ENCODE measurements around the gene RAC2. TPM values are rescaled to one million over a fixed set of nuclear protein-coding genes. Genes with fewer than 3 reads are reported as not detected.

Gene RAC2
- total and polyA plus RNA-seq, 2 experiments from 2014 or later = 9.9 to 10.5 TPM

- DNase-seq (ENCODE audit: low spot score) = no peak
- no peak overlapping the region for H3K4me3 ChIP-seq
- H3K27me3 ChIP-seq = peaks cover 3% of the 10 kb centered on the region
- 74% methylated on average over 15 of the region's 15 CpGs for WGBS (ENCODE audit: low lambda C conversion rate, missing lambda C conversion rate)
- no peaks in the 10 kb centered on the region for H4K20me1 ChIP-seq (ENCODE audit: insufficient read depth, poor library complexity, severe bottlenecking)
- H3K9me3 ChIP-seq (ENCODE audit: low read depth) = no peaks in the 10 kb centered on the region
- TF ChIP-seq EZH2 (IDR thresholded peaks at IDR 0.05; ENCODE audit: borderline replicate concordance) (no peak), EZH2phosphoT487 (IDR thresholded peaks at IDR 0.05; ENCODE audit: low read depth, severe bottlenecking, unreplicated experiment) (no peak), CTCF (IDR thresholded peaks at IDR 0.05; ENCODE audit: poor library complexity) (no peak)
- no peaks in the 10 kb centered on the region for H3K79me2 ChIP-seq
- no peak overlapping the region for H3K4me2 ChIP-seq
- H3K9me2 ChIP-seq (replicated peaks; ENCODE audit: insufficient read depth) = no peaks in the 10 kb centered on the region
- no peak overlapping the region for H3K27ac ChIP-seq
- no peak overlapping the region for H2AFZ ChIP-seq
- H3K36me3 ChIP-seq (replicated peaks; ENCODE audit: insufficient read depth, low read depth) = no peaks in the 10 kb centered on the region
- peaks cover 15% of the 10 kb centered on the region for H3K4me1 ChIP-seq (ENCODE audit: insufficient read depth)
Observed at GRCh38 chr22:37260155-37260795, 16.2 kb upstream of the RAC2 start.

GRCh38 chr22:37259540-37260029, 15.5 kb upstream of the RAC2 start:
- 12% methylated on average over 23 of the region's 23 CpGs for WGBS (ENCODE audit: low lambda C conversion rate, missing lambda C conversion rate)
- Histone ChIP-seq H3K27me3 (peaks cover 4% of the 10 kb centered on the region), H4K20me1 (ENCODE audit: insufficient read depth, poor library complexity, severe bottlenecking) (no peaks in the 10 kb centered on the region), H3K79me2 (no peaks in the 10 kb centered on the region), H2AFZ (peak overlapping the region; percentile 13), H3K9me3 (ENCODE audit: low read depth) (no peaks in the 10 kb centered on the region), H3K4me2 (peak overlapping the region; percentile 63), H3K36me3 (replicated peaks; ENCODE audit: insufficient read depth, low read depth) (no peaks in the 10 kb centered on the region), H3K4me3 (no peak overlapping the region), H3K27ac (no peak overlapping the region), H3K9me2 (replicated peaks; ENCODE audit: insufficient read depth) (no peaks in the 10 kb centered on the region), H3K4me1 (ENCODE audit: insufficient read depth) (peaks cover 15% of the 10 kb centered on the region)
- TF ChIP-seq EZH2phosphoT487 (IDR thresholded peaks at IDR 0.05; ENCODE audit: low read depth, severe bottlenecking, unreplicated experiment) (no peak), CTCF (IDR thresholded peaks at IDR 0.05; ENCODE audit: poor library complexity) (peak; percentile 62)
- peak; percentile 75 for DNase-seq (ENCODE audit: low spot score)

GRCh38 chr22:37258753-37259401, 14.8 kb upstream of the RAC2 start:
- Histone ChIP-seq H3K36me3 (replicated peaks; ENCODE audit: insufficient read depth, low read depth) (no peaks in the 10 kb centered on the region), H3K9me2 (replicated peaks; ENCODE audit: insufficient read depth) (no peaks in the 10 kb centered on the region), H3K27me3 (peaks cover 4% of the 10 kb centered on the region), H3K4me1 (ENCODE audit: insufficient read depth) (peaks cover 15% of the 10 kb centered on the region), H4K20me1 (ENCODE audit: insufficient read depth, poor library complexity, severe bottlenecking) (no peaks in the 10 kb centered on the region), H3K4me2 (peak overlapping the region; percentile 63), H3K4me3 (no peak overlapping the region), H3K9me3 (ENCODE audit: low read depth) (no peaks in the 10 kb centered on the region), H3K27ac (no peak overlapping the region), H3K79me2 (no peaks in the 10 kb centered on the region), H2AFZ (peak overlapping the region; percentile 13)
- no peak for TF ChIP-seq EZH2phosphoT487 (IDR thresholded peaks at IDR 0.05; ENCODE audit: low read depth, severe bottlenecking, unreplicated experiment)
- TF ChIP-seq CTCF (IDR thresholded peaks at IDR 0.05; ENCODE audit: poor library complexity) = no peak
- TF ChIP-seq EZH2 (IDR thresholded peaks at IDR 0.05; ENCODE audit: borderline replicate concordance) = no peak
- DNase-seq (ENCODE audit: low spot score) = no peak
- 65% methylated on average over 14 of the region's 14 CpGs for WGBS (ENCODE audit: low lambda C conversion rate, missing lambda C conversion rate)
